HT1080 (cell line): ENCODE measurements around the gene MAOA. TPM values are rescaled to one million over a fixed set of nuclear protein-coding genes. Genes with fewer than 3 reads are reported as not detected.
"Not testable (repeated sequence)": the region's sequence is repeated elsewhere in the genome, so short reads cannot be mapped to it uniquely, and the experiment has no call there.

Source experiments
- DNase-seq: peaks from one replicate; pipeline ENCODE4 v3.0.0-alpha.2; 2015; ENCODE audit warnings: low read depth
- polyA plus RNA-seq, 2 experiments: library from polyadenylated mRNA; depleted of rRNA; stranded (reverse); fragments of >200 nt; gene quantifications; 2 replicates each; pipeline ENCODE4 v1.2.3, GENCODE V29; 2015
- total RNA-seq: library from RNA; depleted of rRNA; stranded (reverse); fragments of >200 nt; shearing (Covaris generic); gene quantifications from 2 replicates; pipeline ENCODE4 v1.2.3, GENCODE V29; 2014; rRNA removed

The MAOA gene
- 9.3 and 14.5 TPM in 2 replicates for total RNA-seq
- 6.6 and 7.4 TPM in 2 replicates for polyA plus RNA-seq (2015; cell fraction: cytosol; rRNA removed)
- 5.9 and 8.2 TPM in 2 replicates for polyA plus RNA-seq (2015; cell fraction: nucleus; rRNA removed)

DNA sequence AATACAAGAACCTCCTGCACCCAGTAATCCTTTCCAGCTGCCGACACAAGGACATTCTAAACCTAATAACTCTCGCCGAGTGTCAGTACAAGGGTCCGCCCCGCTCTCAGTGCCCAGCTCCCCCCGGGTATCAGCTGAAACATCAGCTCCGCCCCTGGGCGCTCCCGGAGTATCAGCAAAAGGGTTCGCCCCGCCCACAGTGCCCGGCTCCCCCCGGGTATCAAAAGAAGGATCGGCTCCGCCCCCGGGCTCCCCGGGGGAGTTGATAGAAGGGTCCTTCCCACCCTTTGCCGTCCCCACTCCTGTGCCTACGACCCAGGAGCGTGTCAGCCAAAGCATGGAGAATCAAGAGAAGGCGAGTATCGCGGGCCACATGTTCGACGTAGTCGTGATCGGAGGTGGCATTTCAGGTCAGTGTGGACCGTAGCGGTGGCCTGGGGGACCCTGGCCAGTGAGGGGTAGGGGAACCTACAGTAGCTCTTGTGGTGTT lies at the start of gene MAOA:
MAOA (plus strand) TSS at position 295 of the 490 bp plus-strand sequence; CDS start at position 338, 43 bp downstream.
- DNase-seq: no peak

DNA sequence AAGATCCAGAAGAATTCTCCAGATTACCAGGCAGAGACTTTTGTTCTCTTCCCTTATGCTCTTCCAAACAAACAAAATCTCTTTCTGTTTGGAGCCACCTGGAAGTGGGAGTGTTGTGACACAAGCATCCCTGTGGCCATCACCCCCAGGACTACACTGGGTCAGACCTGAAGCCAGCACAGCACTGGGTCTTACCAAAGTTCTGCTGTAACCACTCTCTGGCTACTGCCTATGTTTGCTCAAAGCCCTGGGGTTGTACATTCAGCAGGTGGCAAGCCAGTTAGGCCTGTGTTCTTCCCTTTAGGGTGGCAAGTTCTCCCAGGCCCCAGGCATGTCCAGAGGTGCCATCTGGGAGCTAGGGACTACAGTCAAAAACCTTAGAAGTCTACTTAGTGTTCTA lies 43.7 kb upstream of the MAOA start:
- no peak for DNase-seq

DNA sequence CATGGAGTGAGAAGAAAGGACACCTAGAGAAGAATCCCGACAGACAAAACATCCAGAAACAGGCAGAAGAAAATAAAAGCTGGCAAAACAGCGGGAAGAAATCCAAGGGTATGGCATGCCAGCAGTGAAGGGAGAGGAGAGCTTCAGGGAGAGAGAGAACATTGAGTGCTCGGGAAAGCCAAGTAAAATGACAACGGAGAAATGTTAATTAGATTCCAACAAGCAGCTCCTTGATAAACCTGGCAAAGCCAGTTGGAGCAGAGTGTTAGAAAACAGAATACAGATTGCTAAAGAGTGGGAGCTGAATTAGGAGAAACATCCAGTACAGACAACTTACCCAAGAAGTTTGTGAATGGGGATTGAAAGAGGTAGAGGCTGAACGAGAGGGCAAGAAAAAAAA lies 40.4 kb upstream of the MAOA start:
- no peak for DNase-seq

DNA sequence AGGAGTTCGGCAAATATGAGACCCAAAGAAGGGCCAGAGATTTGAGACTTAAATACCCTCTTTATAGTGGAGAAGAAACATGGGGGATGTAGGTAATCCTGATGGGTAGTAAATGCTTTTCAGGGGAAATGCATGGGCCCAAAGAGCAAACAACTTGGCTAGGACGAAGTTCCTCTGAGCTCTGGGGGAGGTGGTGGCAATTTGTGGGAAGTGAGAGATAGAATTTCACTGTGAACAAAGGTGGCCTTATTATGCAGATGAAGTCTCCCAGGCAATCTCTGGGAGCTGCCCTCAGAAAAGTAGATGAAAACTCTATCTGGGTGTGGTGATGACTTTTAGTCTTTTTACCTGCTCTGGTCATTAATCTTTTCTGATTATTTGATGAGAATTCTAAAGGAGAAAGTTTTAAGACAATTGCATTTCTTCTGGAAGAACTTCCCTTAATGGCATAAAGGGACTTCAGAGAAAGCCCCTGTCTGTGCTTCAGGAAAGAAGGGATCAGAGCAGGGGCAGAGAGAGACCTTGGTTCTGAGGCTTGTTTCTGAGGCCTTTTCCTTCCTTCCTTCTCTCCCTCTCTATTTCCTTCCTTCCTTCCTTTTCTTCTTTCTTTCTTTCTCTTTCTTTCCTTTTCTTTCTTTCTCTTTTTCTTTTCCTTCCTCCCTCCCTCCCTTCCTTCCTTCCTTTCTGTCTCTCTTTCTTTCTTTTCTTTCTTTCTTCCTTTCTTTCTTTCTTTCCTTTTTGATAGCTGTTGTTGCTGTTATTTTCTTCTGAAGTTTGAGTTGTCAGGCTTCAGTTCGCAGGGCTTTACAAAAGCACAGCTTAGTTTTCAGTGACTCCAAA lies 37.5 kb upstream of the MAOA start:
- peak; percentile 3 for DNase-seq

DNA sequence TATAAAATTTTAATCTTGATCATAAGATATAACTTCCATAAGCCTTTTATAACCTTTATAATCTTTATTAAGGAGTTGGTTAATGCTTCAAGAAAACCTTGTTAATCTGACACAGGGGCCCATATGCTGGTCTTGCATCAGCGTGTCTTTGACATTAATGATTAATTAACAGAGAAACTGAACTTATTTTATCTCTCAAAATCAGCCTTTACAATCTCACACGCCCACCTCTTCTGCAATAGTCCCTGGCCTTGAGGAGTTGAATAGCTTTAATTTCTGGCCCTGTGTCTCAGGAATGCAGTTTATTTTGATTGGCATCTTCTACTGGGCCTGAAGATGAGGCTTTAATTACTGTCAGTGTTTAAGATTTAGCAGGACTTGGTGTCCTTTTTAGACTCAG lies 36.2 kb upstream of the MAOA start:
- not testable (repeated sequence) for DNase-seq

DNA sequence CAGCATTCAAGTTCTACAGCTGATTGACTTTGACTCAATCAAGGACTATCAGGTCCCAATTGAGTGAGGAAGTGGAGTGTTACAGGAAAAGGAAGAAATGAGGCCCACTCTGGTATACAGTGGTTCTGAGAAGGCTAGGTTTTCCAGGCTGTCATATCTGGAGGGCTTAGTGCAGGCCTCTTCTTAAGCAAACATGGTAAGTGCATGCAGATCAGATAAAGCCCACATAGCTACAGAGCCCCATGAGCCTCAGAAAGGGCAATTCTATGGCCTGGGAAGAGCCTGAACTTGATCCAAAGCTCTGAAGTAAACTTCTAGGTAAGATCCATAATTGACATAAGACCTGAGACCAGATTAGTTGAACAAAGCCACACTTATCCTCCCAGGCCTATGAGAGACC lies 29.0 kb upstream of the MAOA start:
- no peak for DNase-seq

DNA sequence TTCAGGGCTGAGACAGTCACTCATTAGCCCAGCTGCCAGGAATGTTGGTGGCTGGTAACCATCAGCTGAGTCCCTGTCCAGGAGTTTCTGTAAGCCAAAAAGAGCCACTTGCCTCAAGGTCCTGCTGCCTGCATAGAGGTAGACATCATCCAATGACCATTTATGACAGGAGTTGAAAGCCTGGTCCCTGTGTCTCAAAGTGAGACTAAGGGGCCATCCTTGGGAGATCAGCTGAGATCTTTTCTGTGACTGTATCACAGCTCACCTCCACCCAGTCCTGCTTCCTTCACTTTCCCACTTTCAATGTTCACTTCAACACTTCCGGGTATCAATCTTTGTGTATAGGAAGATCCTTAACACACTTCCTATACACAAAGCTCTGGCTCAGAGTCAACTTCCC lies 28.4 kb upstream of the MAOA start:
- DNase-seq: no peak

DNA sequence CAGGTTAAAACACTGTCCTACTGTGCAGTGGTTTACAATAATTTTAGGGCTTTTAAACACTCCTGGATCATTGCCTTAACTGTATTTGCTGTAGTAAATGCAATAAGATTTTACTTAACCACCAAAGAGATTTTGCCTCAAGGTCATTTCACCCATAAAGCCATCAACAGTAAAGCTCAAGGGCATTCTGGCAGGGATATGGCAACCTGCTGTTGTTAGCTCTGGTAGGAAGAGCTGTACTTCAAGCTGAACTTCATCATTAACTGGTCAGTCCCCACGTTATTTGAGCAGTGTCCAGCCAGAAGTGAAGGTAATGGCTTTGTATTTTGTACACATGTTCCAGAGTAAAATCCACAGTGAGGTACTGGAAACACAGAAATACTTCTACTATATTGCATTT lies 26.9 kb upstream of the MAOA start:
- no peak for DNase-seq

DNA sequence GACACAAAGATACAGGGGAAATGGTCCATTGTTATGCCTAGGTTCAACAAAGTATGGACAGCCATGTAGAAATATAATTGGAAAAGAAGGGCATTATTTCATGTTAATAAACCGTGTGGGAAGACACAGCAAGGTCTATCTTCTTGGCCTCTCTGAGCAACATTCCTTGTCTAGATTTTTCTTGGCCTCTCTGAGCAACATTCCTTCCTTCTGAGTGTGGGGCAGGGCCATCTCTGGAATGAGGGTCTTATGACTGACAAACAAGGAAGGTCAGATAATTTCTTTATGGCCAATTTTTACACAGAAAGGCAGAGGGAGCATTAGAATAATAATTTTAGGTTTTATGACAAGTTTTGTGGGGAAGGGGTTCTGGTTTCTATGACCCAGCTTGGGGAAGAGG lies 24.3 kb upstream of the MAOA start:
- no peak for DNase-seq

DNA sequence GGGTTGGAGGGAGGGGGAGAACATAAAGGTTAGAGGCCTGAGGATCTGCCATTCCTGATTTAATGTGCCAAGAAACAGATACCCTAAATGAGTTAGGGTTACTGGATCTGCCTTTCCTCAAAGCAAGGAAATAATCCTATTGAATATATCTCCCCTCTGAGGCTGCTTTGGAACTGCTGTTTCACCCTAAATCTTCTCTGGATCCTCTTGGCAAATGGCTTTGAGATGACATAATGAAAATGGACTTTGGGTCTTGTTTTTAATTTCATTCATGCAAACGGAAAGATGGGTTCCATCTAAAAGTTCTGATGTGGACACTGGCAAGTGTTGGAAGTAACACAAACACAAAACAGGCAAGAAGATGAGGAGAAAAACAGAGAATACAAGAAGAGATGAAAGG lies 23.0 kb upstream of the MAOA start:
- DNase-seq: no peak

DNA sequence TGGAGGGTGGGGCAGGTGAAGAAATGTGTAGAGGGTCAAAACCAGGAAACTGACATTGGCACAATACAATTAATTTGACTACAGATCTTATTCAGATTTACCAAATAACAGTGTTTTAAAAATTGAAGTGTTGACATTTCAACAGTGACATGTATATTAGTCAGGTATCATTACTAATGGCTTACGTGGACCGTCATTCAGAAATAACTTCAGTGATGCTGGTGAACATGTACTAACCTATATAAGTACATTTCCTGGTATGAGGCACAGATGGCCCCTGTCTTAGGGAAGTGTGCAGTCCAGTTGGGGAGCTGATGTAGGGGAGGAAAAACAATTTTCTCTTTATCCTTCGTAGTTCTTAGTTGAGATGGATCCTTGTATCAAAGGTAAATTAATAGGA lies 22.3 kb upstream of the MAOA start:
- DNase-seq: no peak

DNA sequence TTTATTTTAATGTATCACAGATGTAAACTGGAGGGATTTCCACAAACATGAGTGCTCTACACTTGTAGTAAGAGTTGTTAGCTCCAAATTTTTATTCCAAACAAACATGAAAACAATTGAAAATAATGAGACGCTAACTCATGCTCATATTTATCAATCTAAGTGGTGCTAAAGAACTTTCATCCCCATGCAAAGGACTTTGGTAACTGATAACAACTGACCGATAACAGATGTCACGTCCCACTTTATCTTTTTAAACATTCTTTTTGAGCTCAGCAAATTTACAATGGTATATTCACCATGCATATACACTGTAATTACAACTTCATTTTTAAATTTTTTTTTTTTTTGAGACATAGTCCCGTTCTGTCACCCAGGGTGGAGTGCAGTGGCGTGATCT lies 15.6 kb upstream of the MAOA start:
- DNase-seq: no peak

DNA sequence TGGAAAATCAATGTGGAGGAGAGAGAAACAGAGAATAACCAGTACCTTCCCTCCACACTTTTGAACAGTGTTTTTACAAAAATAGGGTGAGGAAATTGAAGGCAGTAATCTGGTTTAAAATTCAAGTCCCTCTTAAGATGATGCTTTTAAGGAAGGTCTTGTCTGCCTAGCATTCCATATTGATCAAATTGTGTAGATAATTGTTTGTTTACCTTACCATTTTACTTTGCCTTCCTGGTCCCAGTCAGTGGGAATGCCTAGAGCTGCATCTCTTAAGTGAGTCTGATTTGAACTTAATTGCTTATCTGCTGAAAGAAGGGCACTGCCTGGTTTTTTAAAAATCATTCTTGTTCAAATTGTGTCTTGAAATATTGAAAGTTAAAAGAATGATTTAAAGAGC lies 14.4 kb upstream of the MAOA start:
- DNase-seq: no peak

DNA sequence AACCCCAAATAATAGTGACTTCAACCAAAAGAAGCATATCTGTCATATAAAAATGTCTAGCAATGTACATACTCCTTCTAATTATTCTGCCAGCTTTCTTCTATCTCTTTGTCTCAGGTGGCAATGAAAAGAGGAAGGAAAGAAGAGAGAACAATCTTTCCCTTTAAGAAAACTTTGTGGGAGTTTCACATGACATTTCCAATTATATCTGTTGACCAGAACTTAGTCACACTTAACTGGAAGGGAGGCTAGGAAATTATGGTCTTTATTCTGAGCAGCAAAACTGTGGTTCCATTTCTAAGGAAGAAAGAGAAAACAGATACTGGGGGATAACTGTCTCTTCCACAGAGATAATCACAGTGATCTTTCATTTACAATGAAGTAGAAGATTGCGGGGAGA lies 12.9 kb upstream of the MAOA start:
- DNase-seq: no peak

DNA sequence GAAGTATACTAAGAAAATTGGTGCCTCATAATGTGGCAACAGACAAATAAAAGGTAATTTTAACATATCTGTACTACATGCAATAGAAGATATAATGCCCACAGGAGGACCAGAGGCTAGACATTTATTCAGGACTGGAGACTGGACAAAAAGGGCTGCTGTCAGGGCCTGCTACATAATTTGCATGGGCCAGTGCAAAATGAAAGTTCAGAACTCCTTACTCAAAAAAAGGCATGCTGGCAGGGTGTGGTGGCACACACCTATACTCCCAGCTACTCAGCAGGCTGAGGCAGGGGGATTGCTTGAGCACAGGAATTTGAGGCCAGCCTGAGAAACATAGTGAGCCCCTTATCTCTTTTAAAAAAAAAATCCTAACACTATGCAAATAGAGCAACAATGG lies 12.4 kb upstream of the MAOA start:
- DNase-seq: no peak

DNA sequence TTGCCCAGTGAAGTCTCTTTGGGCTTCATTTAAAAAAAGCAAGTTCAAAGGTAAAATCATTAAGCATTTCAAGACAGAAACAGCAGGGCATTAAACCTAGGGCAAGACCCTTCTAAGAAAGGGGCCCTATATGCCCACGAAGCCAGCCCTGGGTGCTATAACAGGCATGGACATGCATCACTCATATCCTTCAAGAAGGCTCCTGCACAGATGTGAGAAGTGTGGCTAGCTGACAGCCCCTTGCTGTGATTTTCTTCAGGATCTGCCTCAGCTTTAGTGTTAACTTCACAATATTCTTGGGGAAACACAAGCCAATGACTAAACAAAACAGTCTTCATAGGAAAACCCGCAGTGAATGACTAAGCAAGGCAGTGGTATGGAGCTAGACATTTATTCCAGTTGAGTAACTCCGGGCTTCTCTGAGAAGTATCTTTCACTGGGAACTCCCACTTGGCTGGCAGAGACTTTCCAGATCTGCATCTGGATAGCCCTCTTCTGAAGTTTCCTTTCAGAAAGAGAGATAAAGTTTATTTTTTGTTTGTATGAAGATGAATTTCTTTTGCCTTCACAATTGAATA lies 11.9 kb upstream of the MAOA start:
- peak; percentile 84 for DNase-seq

DNA sequence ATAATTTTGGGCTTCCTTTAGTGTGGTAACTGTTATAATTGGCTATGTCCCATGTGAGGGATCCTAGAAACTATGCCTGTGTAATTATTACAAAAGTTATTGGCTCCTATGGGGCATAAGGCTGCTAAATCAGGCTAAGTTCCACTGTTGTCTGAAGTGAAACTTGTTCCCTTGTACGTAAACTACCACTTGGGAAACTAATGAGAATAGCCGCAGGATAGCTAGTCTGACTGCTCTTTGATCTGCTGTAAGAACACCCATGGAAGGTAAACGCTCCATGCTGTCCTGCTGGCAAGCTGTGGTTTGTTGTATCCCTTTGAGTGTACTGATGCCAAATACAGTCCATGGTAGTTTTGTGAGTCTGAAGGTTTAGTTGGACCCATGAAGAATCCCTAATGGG lies 9.3 kb upstream of the MAOA start:
- no peak for DNase-seq

DNA sequence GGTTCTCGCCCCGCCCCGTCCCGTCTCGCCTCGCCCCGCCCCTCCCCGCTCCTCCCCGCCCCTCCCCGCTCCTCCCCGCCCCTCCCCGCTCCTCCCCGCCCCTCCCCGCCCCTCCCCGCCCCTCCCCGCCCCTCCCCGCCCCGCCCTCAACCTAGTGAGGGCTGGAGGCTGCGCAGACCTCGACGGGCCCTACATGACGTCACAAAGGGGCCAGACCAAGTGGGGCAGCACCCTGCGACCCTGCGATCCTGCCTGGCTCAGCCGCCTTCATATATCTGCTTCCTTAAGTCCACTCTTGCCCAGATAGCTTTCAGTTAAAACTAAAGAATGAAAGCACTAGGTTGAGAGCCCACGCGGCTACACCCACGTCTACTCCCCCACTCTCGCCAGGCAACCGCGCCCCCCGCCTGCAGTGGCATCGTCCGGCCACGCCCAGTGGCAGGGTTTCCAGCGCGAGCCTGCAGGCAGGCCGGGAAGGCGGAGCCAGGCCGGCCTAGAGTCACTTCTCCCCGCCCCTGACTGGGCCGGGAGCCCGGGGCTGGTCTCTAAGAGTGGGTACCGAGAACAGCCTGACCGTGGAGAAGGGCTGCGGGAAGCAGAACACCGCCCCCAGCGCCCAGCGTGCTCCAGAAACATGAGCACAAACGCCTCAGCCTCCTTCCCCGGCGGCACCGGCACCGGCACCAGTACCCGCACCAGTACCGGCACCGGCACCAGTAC lies 1.5 kb upstream of the MAOA start:
- peak; percentile 89 for DNase-seq

DNA sequence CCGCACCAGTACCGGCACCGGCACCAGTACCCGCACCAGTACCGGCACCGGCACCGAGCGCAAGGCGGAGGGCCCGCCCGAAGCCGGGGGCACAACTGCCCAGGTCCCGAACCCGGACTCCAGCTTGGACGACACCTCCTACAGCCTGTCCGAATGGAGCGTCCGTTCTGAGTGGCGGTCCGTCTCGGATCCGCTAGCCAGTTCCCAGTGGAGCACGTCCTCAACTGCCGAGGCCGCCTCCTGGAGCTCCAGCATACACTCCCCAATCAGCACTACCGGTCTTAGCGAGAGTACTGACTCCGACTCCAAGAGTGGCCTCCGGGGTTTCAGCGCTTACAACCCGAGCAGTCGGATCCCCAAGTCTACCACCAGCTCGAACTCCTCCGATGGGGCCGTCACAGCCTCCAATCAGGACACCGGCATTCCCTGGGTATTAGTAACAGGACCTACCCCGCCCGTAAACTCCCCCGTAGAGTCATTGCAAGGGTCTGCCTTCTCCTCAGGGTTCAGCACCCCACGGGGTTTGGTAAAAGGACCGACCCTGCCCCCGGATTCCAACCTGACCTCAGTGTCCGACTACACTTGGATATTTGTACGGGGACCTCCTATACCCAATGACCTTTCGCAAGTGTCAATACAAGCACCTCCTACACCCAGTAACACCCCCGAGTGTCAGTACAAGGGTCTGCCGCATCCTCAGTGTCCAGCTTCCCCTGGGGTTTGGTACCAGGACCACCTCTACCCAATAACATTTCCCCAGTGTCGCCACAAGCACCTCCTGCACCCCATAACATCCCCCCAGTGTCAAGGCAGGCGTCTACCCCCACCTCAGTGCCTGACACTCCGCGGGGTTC lies 721 bp upstream of the MAOA start:
- DNase-seq: peak; percentile 13

DNA sequence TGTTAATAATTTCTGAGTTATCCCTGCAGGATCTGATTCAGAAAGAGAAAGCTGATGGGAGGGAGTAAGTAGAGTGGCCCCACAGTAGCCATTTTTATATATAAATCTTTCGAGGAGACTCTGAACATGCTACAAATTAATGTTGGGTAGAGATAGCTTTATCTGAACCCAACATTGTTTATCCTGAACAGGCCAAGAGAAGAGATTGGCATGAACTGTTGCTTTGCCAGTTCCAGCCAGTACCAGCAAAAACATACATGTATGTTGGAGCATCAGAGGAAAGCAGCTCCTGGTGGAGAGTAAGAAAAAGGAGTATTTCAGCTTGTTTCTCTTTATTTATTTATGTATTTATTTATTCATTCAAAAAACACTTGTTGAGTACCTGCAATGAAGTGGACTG lies 1.6 kb downstream of the MAOA start:
- DNase-seq: no peak
